Neural progenitor cell (in vitro differentiated cells): ENCODE measurements around the gene ZNF331. TPM values are rescaled to one million over a fixed set of nuclear protein-coding genes. Genes with fewer than 3 reads are reported as not detected.
"Not testable (repeated sequence)": the region's sequence is repeated elsewhere in the genome, so short reads cannot be mapped to it uniquely, and the experiment has no call there.

ENCODE experiments used
- DNase-seq: peaks from one replicate; pipeline ENCODE4 v3.0.0-alpha.2; 2016; ENCODE audit warnings: low spot score
- H2AFZ ChIP-seq: fragments of 200-600 bp; sonication (generic); replicated peaks from 2 replicates; pipeline ENCODE4 v1.6.1; 2016; ENCODE audit warnings: antibody characterized with exemption
- H3F3A ChIP-seq: fragments of 200-600 bp; sonication (generic); 2 replicates; pipeline ENCODE4 v1.6.1; 2016; ENCODE audit warnings: antibody characterized with exemption, low read depth
- H3K27ac ChIP-seq: fragments of 200-600 bp; sonication (generic); 2 replicates; pipeline ENCODE4 v1.5.1; 2016; ENCODE audit warnings: mild to moderate bottlenecking
- H3K27me3 ChIP-seq: fragments of 200-600 bp; sonication (generic); 2 replicates; pipeline ENCODE4 v1.6.1; 2016; ENCODE audit warnings: mild to moderate bottlenecking, moderate library complexity
- H3K36me3 ChIP-seq: fragments of 200-600 bp; sonication (generic); 2 replicates; pipeline ENCODE4 v1.5.1; 2016
- H3K4me1 ChIP-seq: fragments of 200-600 bp; sonication (generic); 2 replicates; pipeline ENCODE4 v1.6.1; 2016; ENCODE audit warnings: mixed run types
- H3K4me2 ChIP-seq: fragments of 200-600 bp; sonication (generic); 2 replicates; pipeline ENCODE4 v1.6.1; 2016
- H3K4me3 ChIP-seq: fragments of 200-600 bp; sonication (generic); 2 replicates; pipeline ENCODE4 v1.5.1; 2016
- H3K79me2 ChIP-seq: fragments of 200-600 bp; sonication (generic); 2 replicates; pipeline ENCODE4 v1.6.1; 2016; ENCODE audit warnings: low read depth
- H3K9ac ChIP-seq: fragments of 200-600 bp; sonication (generic); 2 replicates; pipeline ENCODE4 v1.6.1; 2016
- H3K9me3 ChIP-seq: fragments of 200-600 bp; sonication (generic); 2 replicates; pipeline ENCODE4 v1.5.1; 2016; ENCODE audit warnings: low read depth
- H4K20me1 ChIP-seq: fragments of 200-600 bp; sonication (generic); 2 replicates; pipeline ENCODE4 v1.6.1; 2016; ENCODE audit warnings: low read depth
- H3K27ac Mint-ChIP-seq: 3 replicates; pipeline ENCODE4 v1.8.0; 2021; ENCODE audit warnings: mixed read lengths
- H3K27me3 Mint-ChIP-seq: 2 replicates; pipeline ENCODE4 v1.8.0; 2022; ENCODE audit warnings: low read depth, mild to moderate bottlenecking, inconsistent platforms, moderate library complexity, mixed read lengths; ENCODE audit not compliant: insufficient read depth
- H3K36me3 Mint-ChIP-seq: 3 replicates; pipeline ENCODE4 v1.8.0; 2021; ENCODE audit warnings: mixed read lengths
- H3K4me1 Mint-ChIP-seq: 3 replicates; pipeline ENCODE4 v1.8.0; 2021; ENCODE audit warnings: mixed read lengths
- H3K4me3 Mint-ChIP-seq: 3 replicates; pipeline ENCODE4 v1.8.0; 2021; ENCODE audit warnings: mild to moderate bottlenecking, moderate library complexity, mixed read lengths
- H3K9me3 Mint-ChIP-seq: 3 replicates; pipeline ENCODE4 v1.8.0; 2020; ENCODE audit warnings: mixed read lengths
- EZH2 ChIP-seq: fragments of 200-600 bp; sonication (generic); IDR thresholded peaks from 2 replicates; pipeline ENCODE4 v1.6.1; 2017; ENCODE audit warnings: antibody characterized with exemption, mild to moderate bottlenecking, moderate library complexity
- EZH2phosphoT487 ChIP-seq: fragments of 200-600 bp; sonication (generic); IDR thresholded peaks from 2 replicates; pipeline ENCODE4 v1.6.1; 2017; ENCODE audit warnings: antibody characterized with exemption
- total RNA-seq: library from RNA; depleted of rRNA; stranded (reverse); fragments of >200 nt; gene quantifications from 2 replicates; pipeline ENCODE4 v1.2.3, GENCODE V29; 2015; ENCODE audit warnings: low replicate concordance
- TF ChIP-seq, protein P1 (sequence below): fragments of 200-600 bp; sonication (generic); IDR thresholded peaks from 2 replicates; pipeline ENCODE4 v1.5.1; 2017; ENCODE audit warnings: antibody characterized with exemption, mild to moderate bottlenecking

The ZNF331 gene
- total RNA-seq, 1 donor from 2014 or later = 68.5 TPM

DNA sequence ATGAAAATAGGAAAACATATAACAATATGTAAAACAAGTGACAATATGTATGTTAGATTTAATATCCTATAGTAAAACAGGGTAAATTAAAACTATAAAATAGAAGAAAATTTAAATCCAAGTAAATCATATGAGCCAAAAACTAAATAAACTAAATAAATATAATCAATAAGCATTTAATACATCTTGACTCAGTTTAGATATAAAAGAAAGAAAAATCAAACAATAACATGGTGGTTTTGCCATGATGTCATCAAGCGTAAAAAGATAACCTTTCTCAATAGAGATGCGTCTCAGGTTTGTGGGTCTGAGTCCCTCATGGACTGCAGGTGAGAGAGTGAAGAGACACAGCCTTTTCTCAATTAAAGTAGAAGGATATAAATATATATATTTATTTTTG, 26.6 kb upstream of the ZNF331 start:
- H3K27me3 ChIP-seq = no peaks in the 10 kb centered on the region
- Mint-ChIP-seq H3K4me3 (no peak overlapping the region), H3K9me3 (peaks cover 8% of the 10 kb centered on the region), H3K36me3 (no peaks in the 10 kb centered on the region), H3K27ac (no peak overlapping the region), H3K4me1 (no peaks in the 10 kb centered on the region), H3K27me3 (peaks cover 4% of the 10 kb centered on the region)
- H3K4me3 ChIP-seq = no peak overlapping the region
- no peaks in the 10 kb centered on the region for H4K20me1 ChIP-seq
- H3K27ac ChIP-seq = no peak overlapping the region
- H3F3A ChIP-seq = no peaks in the 10 kb centered on the region
- H3K4me1 ChIP-seq = no peaks in the 10 kb centered on the region
- no peak overlapping the region for H2AFZ ChIP-seq
- no peak overlapping the region for H3K9ac ChIP-seq
- no peaks in the 10 kb centered on the region for H3K79me2 ChIP-seq
- H3K36me3 ChIP-seq = no peaks in the 10 kb centered on the region
- no peaks in the 10 kb centered on the region for H3K9me3 ChIP-seq
- DNase-seq = no peak
- H3K4me2 ChIP-seq = no peak overlapping the region
- TF ChIP-seq EZH2phosphoT487 (no peak), EZH2 (no peak)
- TF ChIP-seq, protein P1, sequence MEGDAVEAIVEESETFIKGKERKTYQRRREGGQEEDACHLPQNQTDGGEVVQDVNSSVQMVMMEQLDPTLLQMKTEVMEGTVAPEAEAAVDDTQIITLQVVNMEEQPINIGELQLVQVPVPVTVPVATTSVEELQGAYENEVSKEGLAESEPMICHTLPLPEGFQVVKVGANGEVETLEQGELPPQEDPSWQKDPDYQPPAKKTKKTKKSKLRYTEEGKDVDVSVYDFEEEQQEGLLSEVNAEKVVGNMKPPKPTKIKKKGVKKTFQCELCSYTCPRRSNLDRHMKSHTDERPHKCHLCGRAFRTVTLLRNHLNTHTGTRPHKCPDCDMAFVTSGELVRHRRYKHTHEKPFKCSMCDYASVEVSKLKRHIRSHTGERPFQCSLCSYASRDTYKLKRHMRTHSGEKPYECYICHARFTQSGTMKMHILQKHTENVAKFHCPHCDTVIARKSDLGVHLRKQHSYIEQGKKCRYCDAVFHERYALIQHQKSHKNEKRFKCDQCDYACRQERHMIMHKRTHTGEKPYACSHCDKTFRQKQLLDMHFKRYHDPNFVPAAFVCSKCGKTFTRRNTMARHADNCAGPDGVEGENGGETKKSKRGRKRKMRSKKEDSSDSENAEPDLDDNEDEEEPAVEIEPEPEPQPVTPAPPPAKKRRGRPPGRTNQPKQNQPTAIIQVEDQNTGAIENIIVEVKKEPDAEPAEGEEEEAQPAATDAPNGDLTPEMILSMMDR = no peak

DNA sequence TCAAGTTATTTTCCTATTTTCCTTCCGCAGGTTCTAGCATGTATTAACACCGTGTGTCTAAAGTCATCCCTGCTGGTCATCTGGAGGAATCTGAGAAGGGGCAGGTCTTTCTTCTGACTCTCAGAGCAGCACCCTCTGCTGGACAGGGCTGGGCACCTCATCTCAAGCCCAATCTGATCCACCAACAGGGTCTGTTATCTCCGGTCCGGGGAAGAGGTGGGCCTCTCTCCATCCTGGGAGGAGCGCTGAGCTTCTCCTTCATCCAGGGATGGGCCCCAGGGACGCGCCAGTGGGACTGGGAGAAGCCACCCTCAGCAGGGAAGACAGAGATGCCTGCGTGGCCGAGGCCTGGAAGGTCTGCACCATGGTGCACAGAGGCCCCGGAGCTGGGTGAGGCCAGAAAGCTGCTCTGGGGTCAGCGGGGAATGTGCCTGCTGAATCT, 26.0 kb upstream of the ZNF331 start:
- Histone ChIP-seq H3K4me3 (no peak overlapping the region), H3K27me3 (no peaks in the 10 kb centered on the region), H3K4me1 (no peaks in the 10 kb centered on the region), H3K9me3 (no peaks in the 10 kb centered on the region), H3K27ac (no peak overlapping the region), H3F3A (no peaks in the 10 kb centered on the region), H4K20me1 (no peaks in the 10 kb centered on the region), H3K4me2 (no peak overlapping the region), H2AFZ (peak overlapping the region; percentile 93), H3K9ac (no peak overlapping the region), H3K36me3 (no peaks in the 10 kb centered on the region), H3K79me2 (no peaks in the 10 kb centered on the region)
- H3K36me3 Mint-ChIP-seq = no peaks in the 10 kb centered on the region
- TF ChIP-seq, protein P1 = peak; percentile 86
- no peak for TF ChIP-seq EZH2
- no peak for TF ChIP-seq EZH2phosphoT487
- no peak overlapping the region for H3K27ac Mint-ChIP-seq
- peaks cover 3% of the 10 kb centered on the region for H3K9me3 Mint-ChIP-seq
- H3K4me1 Mint-ChIP-seq = no peaks in the 10 kb centered on the region
- peak; percentile 84 for DNase-seq
- peaks cover 2% of the 10 kb centered on the region for H3K27me3 Mint-ChIP-seq
- H3K4me3 Mint-ChIP-seq = no peak overlapping the region

GRCh38 chr19:53515047-53515446, 22.9 kb upstream of the ZNF331 start:
- H3K9me3 Mint-ChIP-seq, H3K27me3 Mint-ChIP-seq, H3F3A ChIP-seq, DNase-seq, H3K9me3 ChIP-seq, H3K4me2 ChIP-seq, H3K36me3 Mint-ChIP-seq, H3K27ac Mint-ChIP-seq, H3K79me2 ChIP-seq, H4K20me1 ChIP-seq, H3K4me1 ChIP-seq, H3K36me3 ChIP-seq, H3K4me3 ChIP-seq, H2AFZ ChIP-seq, H3K4me3 Mint-ChIP-seq, H3K4me1 Mint-ChIP-seq, H3K27me3 ChIP-seq, H3K9ac ChIP-seq, H3K27ac ChIP-seq: not testable (repeated sequence)

- Histone ChIP-seq H3K79me2 (peaks cover 13% of the 10 kb centered on the region), H4K20me1 (no peaks in the 10 kb centered on the region), H3F3A (peaks cover 7% of the 10 kb centered on the region), H3K27me3 (no peaks in the 10 kb centered on the region), H3K4me1 (peaks cover 8% of the 10 kb centered on the region), H3K27ac (no peak overlapping the region), H2AFZ (no peak overlapping the region), H3K9me3 (no peaks in the 10 kb centered on the region), H3K9ac (no peak overlapping the region), H3K4me2 (no peak overlapping the region), H3K4me3 (no peak overlapping the region), H3K36me3 (no peaks in the 10 kb centered on the region)
- TF ChIP-seq, protein P1 = no peak
- TF ChIP-seq EZH2 (no peak), EZH2phosphoT487 (no peak)
- Mint-ChIP-seq H3K27me3 (peaks cover 3% of the 10 kb centered on the region), H3K36me3 (peaks cover 7% of the 10 kb centered on the region), H3K9me3 (peaks cover 8% of the 10 kb centered on the region), H3K4me3 (no peak overlapping the region), H3K27ac (no peak overlapping the region), H3K4me1 (peaks cover 11% of the 10 kb centered on the region)
- no peak for DNase-seq
Observed at GRCh38 chr19:53517114-53517741, 20.7 kb upstream of the ZNF331 start.
